Upper lobe of left lung (tissue), 4 donors: ENCODE measurements around the gene C20orf96.

Experiments used
- EP300 ChIP-seq, 4 donors: sonication (generic); formaldehyde crosslinking; IDR thresholded peaks; one replicate each; pipeline ENCODE4 v1.5.1; 2017; ENCODE audit warnings: antibody characterized with exemption in 4 of 4, control low read depth in 2 of 4
- POLR2A ChIP-seq, 4 donors: fragments of 450-650 bp; IDR thresholded peaks; one replicate each; pipeline ENCODE4 v1.5.1; 2016 to 2017; ENCODE audit warnings: antibody characterized with exemption in 4 of 4, mild to moderate bottlenecking in 2 of 4
- POLR2AphosphoS5 ChIP-seq, 2 donors: sonication (generic); formaldehyde crosslinking; IDR thresholded peaks; one replicate each; pipeline ENCODE4 v1.5.1; 2017; ENCODE audit warnings: antibody characterized with exemption in 2 of 2
- TF ChIP-seq, protein P1 (sequence below), 6 experiments: fragments of 450-650 bp in 4 of 6; fragments of 200-600 bp in 2 of 6; sonication (generic) in 2 of 6; IDR thresholded peaks; one replicate each; pipeline ENCODE4 v1.5.1; 2016 to 2019; ENCODE audit warnings: antibody characterized with exemption in 6 of 6

DNA sequence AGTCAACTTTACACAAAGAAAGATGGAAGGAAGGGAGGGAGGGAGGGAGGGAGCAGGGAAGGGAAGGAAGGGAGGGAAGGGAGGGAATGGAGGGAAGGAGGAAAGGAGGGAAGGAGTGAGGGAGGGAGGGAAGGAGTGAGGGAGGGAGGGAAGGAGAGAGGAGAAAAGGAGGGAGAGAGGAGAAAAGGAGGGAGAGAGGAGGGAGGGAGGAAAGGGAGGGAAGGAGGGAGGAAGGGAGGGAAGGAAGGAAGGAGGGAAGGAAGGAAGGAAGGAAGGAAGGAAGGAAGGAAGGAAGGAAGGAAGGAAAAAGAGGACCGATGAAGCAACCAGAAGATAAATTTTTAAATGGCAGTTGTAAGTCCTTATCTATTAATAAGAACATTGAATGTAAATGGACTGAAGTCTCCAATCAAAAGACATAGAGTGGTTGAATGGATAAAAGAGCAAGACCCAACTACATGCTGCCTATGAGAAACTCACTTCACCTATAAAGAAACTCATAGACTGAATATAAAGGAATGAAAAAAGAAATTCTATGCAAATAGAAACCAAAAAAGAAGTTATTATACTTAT, 69.2 kb downstream of the C20orf96 start:
- TF ChIP-seq, protein P1, sequence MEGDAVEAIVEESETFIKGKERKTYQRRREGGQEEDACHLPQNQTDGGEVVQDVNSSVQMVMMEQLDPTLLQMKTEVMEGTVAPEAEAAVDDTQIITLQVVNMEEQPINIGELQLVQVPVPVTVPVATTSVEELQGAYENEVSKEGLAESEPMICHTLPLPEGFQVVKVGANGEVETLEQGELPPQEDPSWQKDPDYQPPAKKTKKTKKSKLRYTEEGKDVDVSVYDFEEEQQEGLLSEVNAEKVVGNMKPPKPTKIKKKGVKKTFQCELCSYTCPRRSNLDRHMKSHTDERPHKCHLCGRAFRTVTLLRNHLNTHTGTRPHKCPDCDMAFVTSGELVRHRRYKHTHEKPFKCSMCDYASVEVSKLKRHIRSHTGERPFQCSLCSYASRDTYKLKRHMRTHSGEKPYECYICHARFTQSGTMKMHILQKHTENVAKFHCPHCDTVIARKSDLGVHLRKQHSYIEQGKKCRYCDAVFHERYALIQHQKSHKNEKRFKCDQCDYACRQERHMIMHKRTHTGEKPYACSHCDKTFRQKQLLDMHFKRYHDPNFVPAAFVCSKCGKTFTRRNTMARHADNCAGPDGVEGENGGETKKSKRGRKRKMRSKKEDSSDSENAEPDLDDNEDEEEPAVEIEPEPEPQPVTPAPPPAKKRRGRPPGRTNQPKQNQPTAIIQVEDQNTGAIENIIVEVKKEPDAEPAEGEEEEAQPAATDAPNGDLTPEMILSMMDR (IDR thresholded peaks at IDR 0.05) = no peak
- TF ChIP-seq POLR2A (IDR thresholded peaks at IDR 0.05) (no peak), POLR2AphosphoS5 (IDR thresholded peaks at IDR 0.05) (no peak), EP300 (IDR thresholded peaks at IDR 0.05) (no peak)
